ENCODE results near the gene NBEA. TPM values are rescaled to one million over a fixed set of nuclear protein-coding genes. Genes with fewer than 3 reads are reported as not detected.

Gene NBEA
- total RNA-seq, 1 experiment from 2014 or later: 4.4 TPM

GRCh38 chr13:34988330-34988791, 46.3 kb downstream of the NBEA start:
- POLR2A ChIA-PET (ENCODE audit: unreplicated experiment): no interaction called here
- Histone ChIP-seq H4K20me1 (ENCODE audit: low read length) (no peaks in the 10 kb centered on the region), H3K27me3 (ENCODE audit: low read length) (no peaks in the 10 kb centered on the region), H3K4me2 (ENCODE audit: low read length) (no peak overlapping the region), H3K4me1 (ENCODE audit: insufficient read depth, low read length) (0 out of 2 replicates have a peak, but pooled peaks cover 4% of the 10 kb centered on the region), H3K9ac (ENCODE audit: low read length) (no peak overlapping the region), H2AFZ (ENCODE audit: low read length) (no peak overlapping the region), H3K79me2 (ENCODE audit: low read length) (no peaks in the 10 kb centered on the region), H3K4me3 (ENCODE audit: low read length) (no peak overlapping the region), H3K36me3 (ENCODE audit: low read depth, low read length) (no peaks in the 10 kb centered on the region), H3F3A (ENCODE audit: low read length, unreplicated experiment) (no peaks in the 10 kb centered on the region), H3K9me2 (replicated peaks; ENCODE audit: low read length) (no peaks in the 10 kb centered on the region), H3K9me3 (ENCODE audit: low read length) (no peaks in the 10 kb centered on the region), H3K27ac (ENCODE audit: low read length) (no peak overlapping the region)
- no TSS peak for BruUV-seq (replicated peaks)
- DNase-seq (no peak), ATAC-seq (no peak)
- TF ChIP-seq CTCF (conservative IDR thresholded peaks at IDR 0.05; ENCODE audit: low read depth, low read length) (no peak), EZH2phosphoT487 (IDR thresholded peaks at IDR 0.05; ENCODE audit: borderline replicate concordance, low read length) (no peak), EZH2 (IDR thresholded peaks at IDR 0.05; ENCODE audit: low read length, unreplicated experiment) (no peak)
- CTCF ChIA-PET: no interaction called here
- intact Hi-C loops (cut with micrococcal nuclease): no loop called here

GRCh38 chr13:34990399-34991214, 48.5 kb downstream of the NBEA start:
- Histone ChIP-seq H3K9me2 (replicated peaks; ENCODE audit: low read length) (no peaks in the 10 kb centered on the region), H3K27ac (ENCODE audit: low read length) (no peak overlapping the region), H3K9me3 (ENCODE audit: low read length) (no peaks in the 10 kb centered on the region), H3K4me2 (ENCODE audit: low read length) (no peak overlapping the region), H3K27me3 (ENCODE audit: low read length) (no peaks in the 10 kb centered on the region), H3K9ac (ENCODE audit: low read length) (no peak overlapping the region), H3K4me1 (ENCODE audit: insufficient read depth, low read length) (0 out of 2 replicates have a peak, but pooled peaks cover 4% of the 10 kb centered on the region), H3K4me3 (ENCODE audit: low read length) (no peak overlapping the region), H2AFZ (ENCODE audit: low read length) (no peak overlapping the region), H3F3A (ENCODE audit: low read length, unreplicated experiment) (no peaks in the 10 kb centered on the region), H3K36me3 (ENCODE audit: low read depth, low read length) (no peaks in the 10 kb centered on the region), H4K20me1 (ENCODE audit: low read length) (no peaks in the 10 kb centered on the region), H3K79me2 (ENCODE audit: low read length) (no peaks in the 10 kb centered on the region)
- intact Hi-C loops (cut with micrococcal nuclease): loop anchor here (5.0 kb wide), 1 partner anchor 268 kb away; no protein-coding TSS in a partner anchor
- DNase-seq: no peak
- no peak for ATAC-seq
- BruUV-seq (replicated peaks): no TSS peak
- POLR2A ChIA-PET (ENCODE audit: unreplicated experiment): no interaction called here
- TF ChIP-seq EZH2phosphoT487 (IDR thresholded peaks at IDR 0.05; ENCODE audit: borderline replicate concordance, low read length): no peak
- TF ChIP-seq EZH2 (IDR thresholded peaks at IDR 0.05; ENCODE audit: low read length, unreplicated experiment): no peak
- no peak for TF ChIP-seq CTCF (conservative IDR thresholded peaks at IDR 0.05; ENCODE audit: low read depth, low read length)
- CTCF ChIA-PET: no interaction called here

GRCh38 chr13:34993470-34993869, 51.4 kb downstream of the NBEA start:
- ATAC-seq: peak; percentile 92

More at GRCh38 chr13:34993470-34993869, 51.4 kb downstream of the NBEA start:
- CTCF ChIA-PET: interaction anchor here (0.6 to 0.7 kb wide), 3 partner anchors 270 to 912 kb away, joined by 3 to 4 read pairs (median 3); no protein-coding TSS in a partner anchor
- no peak overlapping the region for H3K27ac ChIP-seq (ENCODE audit: low read length)
- no peaks in the 10 kb centered on the region for H3F3A ChIP-seq (ENCODE audit: low read length, unreplicated experiment)
- POLR2A ChIA-PET (ENCODE audit: unreplicated experiment): interaction anchor here (0.6 kb wide), 2 partner anchors 8 to 284 kb away, joined by 3 to 7 read pairs; no protein-coding TSS in a partner anchor
- DNase-seq: peak; percentile 61
- H3K4me3 ChIP-seq (ENCODE audit: low read length): no peak overlapping the region
- no peak overlapping the region for H2AFZ ChIP-seq (ENCODE audit: low read length)
- H3K79me2 ChIP-seq (ENCODE audit: low read length): no peaks in the 10 kb centered on the region
- no peaks in the 10 kb centered on the region for H3K36me3 ChIP-seq (ENCODE audit: low read depth, low read length)
- no peaks in the 10 kb centered on the region for H3K9me3 ChIP-seq (ENCODE audit: low read length)
- H3K27me3 ChIP-seq (ENCODE audit: low read length): no peaks in the 10 kb centered on the region
- TF ChIP-seq EZH2phosphoT487 (IDR thresholded peaks at IDR 0.05; ENCODE audit: borderline replicate concordance, low read length): no peak
- peak; percentile 50 for TF ChIP-seq CTCF (conservative IDR thresholded peaks at IDR 0.05; ENCODE audit: low read depth, low read length)
- no peak for TF ChIP-seq EZH2 (IDR thresholded peaks at IDR 0.05; ENCODE audit: low read length, unreplicated experiment)
- no peak overlapping the region for H3K9ac ChIP-seq (ENCODE audit: low read length)
- intact Hi-C loops (cut with micrococcal nuclease): loop anchor here (5.0 kb wide), 1 partner anchor 271 kb away; no protein-coding TSS in a partner anchor
- 0 out of 2 replicates have a peak, but pooled peaks cover 4% of the 10 kb centered on the region for H3K4me1 ChIP-seq (ENCODE audit: insufficient read depth, low read length)
- BruUV-seq (replicated peaks): no TSS peak
- H3K4me2 ChIP-seq (ENCODE audit: low read length): no peak overlapping the region
- H3K9me2 ChIP-seq (replicated peaks; ENCODE audit: low read length): no peaks in the 10 kb centered on the region
- no peaks in the 10 kb centered on the region for H4K20me1 ChIP-seq (ENCODE audit: low read length)
